AG09309 (cell line): ENCODE data around the gene FBXW9.

Source experiments
- DNase-seq: peaks from one replicate; pipeline ENCODE4 v3.0.0-alpha.2; 2010; ENCODE audit warnings: low read depth
- H3K4me3 ChIP-seq: 2 replicates; pipeline ENCODE4 v1.5.1; 2011; ENCODE audit warnings: mild to moderate bottlenecking, low read depth, low read length, moderate library complexity; ENCODE audit not compliant: control insufficient read depth
- CTCF ChIP-seq: IDR thresholded peaks from 2 replicates; pipeline ENCODE4 v1.5.1; 2011; ENCODE audit warnings: mild to moderate bottlenecking, low read depth, low read length, inconsistent platforms; ENCODE audit not compliant: insufficient read depth, control insufficient read depth; ENCODE audit errors: missing control alignments

The FBXW9 gene

GRCh38 chr19:12669270-12670158 is 26.9 kb downstream of the FBXW9 start:
- DNase-seq = peak; percentile 37
- no peak for TF ChIP-seq CTCF
- peak overlapping the region; percentile 72 for H3K4me3 ChIP-seq

GRCh38 chr19:12668932-12669269 is 27.5 kb downstream of the FBXW9 start:
- DNase-seq = no peak

DNA sequence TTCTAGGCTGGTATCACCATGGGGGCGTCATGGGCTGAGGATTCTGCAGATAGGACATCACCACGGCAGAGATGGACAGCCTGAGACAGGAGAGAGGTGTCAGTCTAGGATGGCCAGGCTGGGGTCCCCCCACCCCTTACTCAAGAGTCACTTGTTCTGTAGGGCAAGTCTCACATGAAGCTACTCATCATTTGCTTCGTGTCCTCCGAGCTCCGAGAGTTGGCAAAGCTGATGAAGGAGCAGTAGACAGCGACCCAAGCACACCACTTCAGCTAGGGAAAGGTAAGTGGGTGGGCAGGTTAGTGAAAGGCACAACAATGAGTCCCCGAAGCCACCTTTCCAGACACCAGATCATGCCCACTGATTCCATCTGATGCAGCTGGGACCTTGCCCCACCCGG is 28.1 kb downstream of the FBXW9 start:
- H3K4me3 ChIP-seq = peak overlapping the region; percentile 72
- no peak for DNase-seq
- no peak for TF ChIP-seq CTCF

More at GRCh38 chr19:12668932-12669269, 27.5 kb downstream of the FBXW9 start:
- peak overlapping the region; percentile 72 for H3K4me3 ChIP-seq
- TF ChIP-seq CTCF = no peak

GRCh38 chr19:12667731-12668302 is 28.6 kb downstream of the FBXW9 start:
- no peak for TF ChIP-seq CTCF
- no peak for DNase-seq
- no peak overlapping the region for H3K4me3 ChIP-seq

DNA sequence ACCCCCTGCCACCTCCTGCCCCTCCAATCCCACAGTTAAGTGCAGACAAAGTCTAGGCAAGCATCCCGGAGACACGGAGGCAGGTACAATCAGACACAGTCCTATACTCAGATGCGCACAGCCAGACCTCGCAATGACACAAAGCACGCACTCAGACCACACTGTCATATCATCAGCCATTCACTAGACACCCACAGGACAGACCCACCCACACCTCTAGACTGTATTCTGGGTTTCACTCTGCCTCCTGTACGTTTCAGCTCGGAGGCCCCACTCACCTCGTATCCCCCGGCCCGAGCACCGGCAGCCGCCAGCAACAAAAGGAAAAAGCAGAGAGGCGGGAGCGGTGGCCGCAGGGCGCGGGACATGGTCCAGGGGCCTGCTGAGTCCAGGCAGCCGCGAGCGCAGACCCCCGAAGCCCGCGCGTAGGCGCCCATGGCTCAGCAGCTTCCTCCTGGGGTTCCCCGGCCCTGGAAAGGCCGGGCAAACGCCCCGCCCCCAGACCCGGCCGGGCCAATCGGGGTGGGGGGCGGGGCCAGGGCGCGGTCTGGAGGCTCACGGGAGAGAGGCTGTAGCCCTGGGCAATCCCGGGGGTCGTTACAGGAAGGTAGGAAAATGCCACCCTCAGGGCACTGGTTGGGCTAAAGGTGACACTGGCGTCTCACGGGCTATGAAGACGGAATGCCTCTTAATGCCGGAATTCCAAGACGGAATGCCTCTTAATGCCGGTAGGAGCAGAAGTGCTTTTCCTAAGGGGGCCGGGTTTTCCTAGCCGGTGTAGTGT is 30.0 kb downstream of the FBXW9 start, which contains the start of the genes MAN2B1 and WDR83:
Gene MAN2B1, minus strand, starts transcription at position 478 of the 784 bp plus-strand sequence. Its CDS starts 41 bp downstream, at position 437.
Gene WDR83, plus strand, starts transcription at position 543 of the 784 bp plus-strand sequence. CDS start 2,984 bp downstream, outside the sequence.
- peak within 1 kb of the TSS; percentile 80 for H3K4me3 ChIP-seq
- no peak for TF ChIP-seq CTCF
- DNase-seq = no peak

GRCh38 chr19:12665671-12666264 is 30.7 kb downstream of the FBXW9 start:
- TF ChIP-seq CTCF = no peak
- no peak for DNase-seq
- peak overlapping the region; percentile 80 for H3K4me3 ChIP-seq
